KBM-7 (cell line): ENCODE results near the gene COX14.
"Not testable (repeated sequence)": the region's sequence is repeated elsewhere in the genome, so short reads cannot be mapped to it uniquely, and the experiment has no call there.

Source experiments
- DNase-seq: peaks from one replicate; pipeline ENCODE4 v3.0.0-alpha.2; 2015
- in situ Hi-C: fragments of 300-500 bp; cut with MboI; formaldehyde crosslinking; loops from 2 replicates; pipeline ENCODE4 v1.14.3; 2020; ENCODE audit warnings: low sequenced_read_pairs, low pct_unique_long_range_greater_than_20kb, mixed read lengths

COX14 gene

DNA sequence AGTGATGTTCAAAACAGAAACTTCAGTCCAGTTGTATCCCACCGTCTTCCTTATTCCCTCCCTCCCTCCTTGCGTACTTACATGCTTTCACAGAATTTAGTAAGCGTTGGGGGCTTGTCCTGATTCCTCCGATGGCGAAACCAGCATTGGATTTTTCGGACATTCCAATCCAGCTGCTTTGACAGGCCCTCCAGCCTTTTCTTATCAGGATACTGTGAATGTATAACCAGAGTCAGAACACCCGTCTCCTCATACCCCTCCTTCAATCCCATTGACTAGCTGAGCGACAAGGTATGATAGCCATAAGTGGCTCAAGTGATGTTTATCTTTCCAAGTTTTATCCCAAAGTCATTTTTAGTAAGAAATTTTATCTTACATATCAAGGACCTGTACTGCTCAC lies 31.0 kb downstream of the COX14 start:
- in situ Hi-C loops, result no loop called here
- no peak for DNase-seq

DNA sequence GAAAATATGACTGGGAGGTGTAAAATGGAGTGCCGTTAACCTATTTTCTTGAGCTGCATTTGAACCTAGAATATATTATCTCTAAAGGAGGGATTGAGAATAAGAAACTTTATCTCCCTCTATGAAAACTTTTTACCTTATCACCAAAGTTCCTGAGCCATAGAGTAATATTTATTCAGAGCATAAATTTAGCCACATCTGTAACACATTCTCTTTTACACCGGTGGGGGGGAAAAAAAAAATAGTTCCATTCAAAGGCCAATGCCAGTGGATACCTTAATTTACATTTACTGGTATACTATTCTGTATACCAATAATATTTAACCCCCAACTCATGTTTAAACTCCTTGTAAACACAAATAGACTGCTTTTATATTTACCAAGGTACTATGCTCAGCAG lies 33.4 kb downstream of the COX14 start:
- in situ Hi-C loops, result no loop called here
- DNase-seq, result no peak

DNA sequence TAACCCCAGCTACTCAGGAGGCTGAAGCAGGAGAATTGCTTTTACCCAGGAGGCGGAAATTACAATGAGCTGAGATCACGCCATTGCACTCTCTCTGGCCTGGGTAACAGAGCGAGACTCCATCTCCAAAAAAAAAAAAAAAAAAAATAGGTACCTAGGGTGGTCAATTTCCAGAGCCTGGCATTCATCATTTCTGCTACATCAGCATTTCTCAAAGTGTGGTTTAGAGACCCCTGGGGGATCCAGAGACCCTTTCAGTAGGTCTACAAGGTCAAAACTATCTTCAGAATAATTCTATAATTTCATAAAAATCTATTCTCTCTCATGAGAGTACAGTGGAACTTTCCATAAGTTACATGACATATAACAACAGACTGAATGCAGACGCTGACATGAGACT lies 35.2 kb downstream of the COX14 start:
- in situ Hi-C loops, result no loop called here
- no peak for DNase-seq

DNA sequence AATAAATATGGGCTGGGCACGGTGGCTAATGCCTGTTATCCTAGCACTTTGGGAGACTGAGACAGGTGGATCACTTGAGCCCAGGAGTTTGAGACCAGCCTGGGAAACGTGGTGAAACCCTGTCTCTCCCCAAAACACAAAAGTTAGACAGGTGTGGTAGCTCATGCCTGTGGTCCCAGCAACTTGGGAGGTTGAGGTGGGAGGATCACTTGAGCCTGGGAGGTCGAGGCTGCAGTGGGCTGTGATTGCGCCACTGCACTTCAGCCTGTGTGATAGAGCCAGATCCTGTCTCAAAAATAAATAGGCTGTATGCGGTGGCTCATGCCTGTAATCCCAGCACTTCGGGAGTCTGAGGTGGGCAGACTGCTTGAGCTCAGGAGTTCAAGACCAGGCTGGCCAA lies 36.0 kb downstream of the COX14 start:
- DNase-seq, in situ Hi-C loops: not testable (repeated sequence)

DNA sequence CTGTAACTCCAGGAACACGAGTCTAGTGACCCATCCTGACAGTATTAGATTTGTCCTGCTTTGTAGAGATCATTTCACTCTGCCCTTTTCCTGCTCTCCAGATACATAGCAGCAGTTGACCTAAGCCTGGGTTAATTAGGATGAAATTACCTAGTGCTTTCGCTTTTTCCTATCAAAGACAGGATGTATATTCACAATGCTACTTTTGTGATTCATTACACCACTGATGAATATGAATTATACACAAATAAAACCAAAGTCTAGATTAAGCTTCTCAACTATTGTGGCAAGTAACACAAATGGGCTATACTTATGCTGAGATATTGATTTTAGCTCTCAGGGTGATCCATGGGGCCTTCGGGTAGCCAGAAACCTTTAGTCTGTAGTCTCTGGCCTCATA lies 37.3 kb downstream of the COX14 start:
- in situ Hi-C loops, result no loop called here
- DNase-seq, result no peak

DNA sequence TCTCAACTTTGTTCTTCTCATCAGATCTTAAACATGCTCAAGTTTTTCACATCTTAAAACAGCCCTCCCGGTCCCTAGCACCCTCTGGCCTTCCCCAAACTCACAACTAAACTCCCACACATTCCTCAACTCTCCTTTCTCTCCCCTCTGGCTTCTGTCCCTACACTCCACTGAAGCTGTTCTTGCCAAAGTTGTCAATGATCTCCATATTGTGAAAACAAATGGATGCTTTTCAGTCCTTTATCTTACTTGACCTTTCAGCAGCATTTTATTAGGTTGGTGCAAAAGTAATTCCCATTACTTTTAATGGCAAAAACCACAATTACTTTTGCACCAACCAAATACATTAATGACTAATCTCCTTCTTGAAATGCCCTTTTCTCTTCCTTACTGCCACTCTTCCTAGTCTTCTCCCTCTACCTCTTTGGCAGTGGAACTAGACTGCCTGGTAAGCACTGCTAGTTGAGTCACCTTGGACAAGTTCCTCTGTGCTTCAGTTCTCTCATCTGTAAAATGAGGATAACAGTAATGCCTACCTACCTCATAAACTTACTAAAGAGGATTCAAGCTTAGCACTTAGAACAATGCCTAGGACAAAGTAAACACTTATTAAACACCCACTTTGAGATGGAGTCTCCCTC lies 39.1 kb downstream of the COX14 start:
- in situ Hi-C loops, result no loop called here
- DNase-seq, result no peak

DNA sequence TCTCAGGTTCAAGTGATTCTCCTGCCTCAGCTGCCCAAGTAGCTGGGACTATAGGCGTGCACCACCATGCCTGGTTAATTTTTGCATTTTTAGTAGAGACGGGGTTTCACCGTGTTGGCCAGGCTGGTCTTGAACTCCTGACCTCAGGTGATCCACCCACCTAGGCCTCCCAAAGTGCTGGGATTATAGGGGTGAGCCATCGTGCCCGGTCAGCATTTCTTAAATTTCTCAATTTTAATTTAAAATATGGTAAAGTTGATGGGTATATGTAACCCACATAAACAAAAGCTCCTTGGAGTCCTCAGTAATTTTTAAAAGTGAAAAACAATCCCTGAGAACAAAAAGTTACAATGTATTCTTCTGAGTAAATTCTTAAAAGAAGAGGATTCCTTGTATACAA lies 42.9 kb downstream of the COX14 start:
- DNase-seq, in situ Hi-C loops: not testable (repeated sequence)

DNA sequence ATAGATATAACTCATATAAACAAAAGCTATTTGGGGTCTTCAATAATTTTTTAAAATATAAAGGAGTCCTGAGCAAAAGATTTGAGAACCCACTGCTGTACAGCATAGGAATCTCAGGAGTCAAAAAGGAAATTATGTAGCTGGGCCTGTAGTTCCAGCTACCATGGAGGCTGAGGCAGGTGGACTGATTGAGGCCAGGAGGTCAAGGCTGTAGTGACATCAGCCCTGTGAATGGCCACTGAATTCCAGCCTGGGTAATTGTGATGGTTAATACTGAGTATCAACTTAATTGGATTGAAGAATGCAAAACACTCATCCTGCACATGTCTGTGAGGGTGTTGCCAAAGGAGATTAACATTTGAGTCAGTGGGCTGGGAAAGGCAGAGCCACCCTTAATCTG lies 44.6 kb downstream of the COX14 start:
- in situ Hi-C loops, result no loop called here
- DNase-seq, result no peak

DNA sequence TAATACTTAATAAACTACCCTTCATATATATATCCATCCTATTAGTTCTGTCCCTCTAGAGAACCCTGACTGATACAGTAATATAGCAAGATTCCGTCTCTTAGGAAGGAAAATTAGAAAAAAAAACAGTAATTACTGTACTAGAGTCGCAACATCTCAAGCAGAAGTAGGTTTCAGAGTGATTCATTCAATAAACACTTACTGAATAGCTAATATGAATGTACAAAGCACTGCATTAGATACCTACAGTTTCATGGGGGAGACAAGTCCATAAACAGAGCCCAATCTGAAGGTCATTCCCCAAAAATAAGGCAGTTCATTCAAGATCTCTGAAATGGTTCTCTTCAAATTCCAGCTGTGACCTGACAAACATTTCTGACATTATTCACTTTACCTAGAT lies 45.2 kb downstream of the COX14 start:
- DNase-seq, result no peak
- in situ Hi-C loops, result no loop called here

DNA sequence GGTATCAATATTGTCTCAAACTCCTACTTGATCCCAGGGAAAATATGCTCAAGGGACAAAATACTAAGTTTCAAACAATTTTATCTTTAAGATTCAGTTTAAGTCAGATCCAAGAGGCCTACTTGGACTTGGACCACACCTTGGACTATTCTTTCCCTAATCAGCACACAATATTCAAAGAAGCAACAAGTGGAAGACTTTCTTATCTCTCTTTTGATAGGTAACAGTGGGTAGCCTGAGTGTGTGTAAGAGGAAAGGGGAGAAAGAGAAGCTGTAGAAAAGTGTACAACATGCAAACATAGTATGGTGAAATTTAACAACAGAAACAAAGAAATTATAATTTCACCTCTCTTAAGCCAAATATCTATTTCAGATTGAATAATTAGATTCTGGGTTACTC lies 48.6 kb downstream of the COX14 start:
- no peak for DNase-seq
- in situ Hi-C loops, result no loop called here

DNA sequence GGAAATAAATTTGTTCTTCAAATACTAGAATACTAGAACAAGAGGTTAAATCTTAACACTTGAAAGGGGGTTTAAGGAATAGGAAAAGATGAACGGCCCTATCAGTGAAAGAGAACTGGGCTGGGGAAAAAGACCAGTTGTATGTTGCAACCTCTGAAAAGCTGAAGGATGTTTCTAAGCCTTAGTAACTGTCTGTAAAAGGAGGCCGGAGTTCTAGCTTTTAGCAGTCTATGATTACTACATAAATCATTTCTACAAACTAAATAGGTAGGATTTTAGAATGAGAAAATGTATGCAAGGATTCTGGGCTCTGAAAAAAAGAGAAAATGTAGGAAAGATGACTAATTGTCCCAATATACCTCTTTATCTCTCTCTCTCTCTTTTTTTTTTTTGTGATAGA lies 50.2 kb downstream of the COX14 start:
- no peak for DNase-seq
- in situ Hi-C loops, result no loop called here

DNA sequence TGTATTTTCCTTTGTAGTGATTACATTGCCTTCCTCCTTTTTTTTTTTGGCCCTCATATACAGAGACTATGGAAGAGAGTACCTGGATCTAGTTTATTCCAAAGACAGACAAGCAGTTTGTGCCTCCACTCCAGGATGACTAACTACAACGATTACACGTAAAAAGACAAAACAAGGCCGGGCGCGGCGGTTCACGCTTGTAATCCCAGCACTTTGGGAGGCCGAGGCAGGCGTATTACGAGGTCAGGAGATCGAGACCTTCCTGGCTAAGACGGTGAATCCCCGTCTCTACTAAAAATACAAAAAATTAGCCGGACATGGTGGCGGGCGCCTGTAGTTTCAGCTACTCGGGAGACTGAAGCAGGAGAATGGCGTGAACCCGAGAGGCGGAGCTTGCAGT lies 52.9 kb downstream of the COX14 start:
- no peak for DNase-seq
- in situ Hi-C loops, result no loop called here

DNA sequence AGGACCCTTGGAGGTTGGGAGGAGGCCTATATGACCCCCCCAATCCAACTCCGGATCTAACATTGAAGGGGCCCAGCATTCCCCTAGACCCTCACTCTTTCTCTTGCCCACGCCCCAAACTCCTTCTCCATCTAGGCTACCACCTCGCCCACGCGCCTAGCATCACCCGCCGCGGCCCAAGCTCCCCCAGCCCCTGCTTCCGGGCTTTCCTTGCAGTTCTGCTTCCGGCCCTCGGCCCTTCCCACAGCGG lies 54.7 kb downstream of the COX14 start:
- DNase-seq, result no peak
- in situ Hi-C loops, result no loop called here

DNA sequence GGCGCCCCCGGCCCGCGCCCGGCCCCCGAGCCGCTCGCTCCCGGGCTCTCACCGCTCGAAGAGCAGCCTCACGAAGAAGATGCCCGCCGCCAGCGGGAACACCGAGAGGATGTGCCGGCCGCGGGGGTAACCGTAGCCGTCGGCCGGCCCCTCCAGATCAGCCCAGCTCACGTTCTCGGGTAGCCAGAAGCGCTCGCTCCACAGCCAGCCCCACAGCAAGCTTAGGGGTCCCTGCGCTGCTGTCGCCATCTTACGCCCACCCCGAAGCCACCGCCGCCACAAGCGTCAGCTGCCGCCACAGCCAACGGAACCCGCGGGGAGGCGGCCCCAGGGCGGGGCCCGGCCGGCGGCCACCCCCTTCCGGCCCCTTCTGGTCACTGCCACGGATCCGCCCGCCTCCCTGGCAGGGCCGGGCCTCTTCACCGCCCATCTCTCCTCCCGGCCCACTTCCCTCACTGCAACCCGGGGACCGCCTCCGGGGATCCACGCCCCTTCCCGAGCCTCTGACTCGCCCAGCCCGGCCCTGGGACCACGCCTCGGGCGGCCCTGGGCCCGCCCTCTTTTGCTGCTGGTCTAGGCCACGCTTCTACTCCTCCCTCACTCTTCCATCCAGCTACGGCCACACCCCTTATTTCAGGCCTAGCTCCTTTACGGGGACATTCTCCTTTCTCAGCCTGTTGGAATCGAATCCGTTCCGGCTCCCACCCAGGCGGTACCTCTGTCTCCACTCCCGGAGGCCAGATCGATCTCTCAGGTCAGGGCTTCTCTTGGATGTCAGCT lies 55.2 kb downstream of the COX14 start, which contains the start of gene CERS5:
Gene CERS5, minus strand, starts transcription at position 321 of the 780 bp plus-strand sequence. Its CDS starts 72 bp downstream, at position 249.
- in situ Hi-C loops, result no loop called here
- peak; percentile 100 for DNase-seq
